Measurements from ENCODE around the gene TRIM33.

- TF ChIP-seq CTCF (conservative IDR thresholded peaks at IDR 0.05) (no peak), EZH2 (IDR thresholded peaks at IDR 0.05; ENCODE audit: low read depth) (no peak)
Observed at GRCh38 chr1:114369930-114370329, 141.1 kb downstream of the TRIM33 start.

Measured in PC-9 (cell line).